ENCODE results near the gene NDUFA1.

DNA sequence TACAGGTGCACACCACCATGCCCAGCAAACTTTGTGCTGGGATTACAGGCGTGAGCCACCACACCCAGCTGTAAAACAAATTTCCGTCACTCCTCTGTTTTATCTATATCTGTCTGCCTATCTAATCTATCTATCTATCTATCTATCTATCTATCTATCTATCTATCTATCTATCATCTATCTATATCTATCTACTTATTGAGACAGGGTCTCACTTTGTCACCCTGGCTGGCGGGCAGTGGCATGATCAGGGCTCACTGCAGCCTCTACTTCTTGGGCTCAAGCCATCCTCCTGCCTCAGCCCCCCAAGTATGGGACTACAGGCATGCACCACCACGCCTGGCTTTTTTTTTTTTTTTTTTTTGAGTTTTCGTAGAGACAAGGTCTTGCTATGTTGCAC is 44.7 kb downstream of the NDUFA1 start:
- no peak for TF ChIP-seq CTCF (IDR thresholded peaks at IDR 0.05 in 4 of 5, conservative IDR thresholded peaks at IDR 0.05 in 1 of 5)
- no peak for TF ChIP-seq POLR2A (IDR thresholded peaks at IDR 0.05)
